Kidney (tissue), 14 donors: ENCODE results near the gene ZBTB43. TPM values are rescaled to one million over a fixed set of nuclear protein-coding genes. Genes with fewer than 3 reads are reported as not detected.
"Not testable (repeated sequence)": the region's sequence is repeated elsewhere in the genome, so short reads cannot be mapped to it uniquely, and the experiment has no call there.

Experiments used
- DNase-seq, 5 donors: peaks; one replicate each; pipeline ENCODE4 v3.0.0-alpha.2; 2013 to 2020
- FAIRE-seq: peaks from 2 replicates; lab custom pipeline; 2012; peaks lifted over from hg19 to GRCh38; lab: Jason Lieb, UNC
- H3K27ac ChIP-seq, 2 donors: one replicate each; pipeline ENCODE4 v1.7.0; 2013; ENCODE audit warnings: low read depth in 2 of 2, low read length in 2 of 2, inconsistent platforms in 1 of 2
- H3K27me3 ChIP-seq: one replicate; pipeline ENCODE4 v1.7.1; 2013; ENCODE audit warnings: low read length, inconsistent platforms; ENCODE audit not compliant: control insufficient read depth, insufficient read depth
- H3K36me3 ChIP-seq, 3 donors: one replicate each; pipeline versions ENCODE4 v1.7.0 to v1.7.1; 2013; ENCODE audit warnings: low read length in 3 of 3, control low read depth in 1 of 3, inconsistent platforms in 1 of 3; ENCODE audit not compliant: insufficient read depth in 3 of 3, control insufficient read depth in 2 of 3
- H3K4me1 ChIP-seq, 3 donors: one replicate each; pipeline versions ENCODE4 v1.7.0 to v1.7.1; 2013; ENCODE audit warnings: low read length in 3 of 3, inconsistent platforms in 1 of 3, low read depth in 1 of 3; ENCODE audit not compliant: control insufficient read depth in 2 of 3, insufficient read depth in 2 of 3
- H3K4me3 ChIP-seq, 3 donors: one replicate each; pipeline versions ENCODE4 v1.7.0 to v1.8.1; 2013; ENCODE audit warnings: low read length in 3 of 3, control low read depth in 1 of 3, inconsistent platforms in 1 of 3
- H3K9ac ChIP-seq, 3 donors: one replicate each; pipeline versions ENCODE4 v1.7.0 to v1.7.1; 2013; ENCODE audit warnings: low read length in 3 of 3, control low read depth in 1 of 3, inconsistent platforms in 1 of 3
- H3K9me3 ChIP-seq, 3 donors: one replicate each; pipeline versions ENCODE4 v1.7.0 to v1.7.1; 2013; ENCODE audit warnings: low read length in 3 of 3, control low read depth in 1 of 3, inconsistent platforms in 1 of 3; ENCODE audit not compliant: control insufficient read depth in 2 of 3, insufficient read depth in 1 of 3
- intact Hi-C: fragments of 100-400 bp; cut with DNase I; formaldehyde crosslinking; loops from one replicate; pipeline ENCODE4 v1.11.1; 2022
- polyA plus RNA-seq: library from polyadenylated mRNA; stranded (reverse); fragments of 350-450 nt; fragmentation: Illumina TruSeq; extraction: RNeasy Lipid Tissue Mini Kit (QIAGEN cat#74804); gene quantifications from one replicate; pipeline ENCODE4 v1.2.3, GENCODE V29; 2014; ENCODE audit warnings: low read depth, low replicate concordance; ENCODE audit not compliant: insufficient read depth
- total RNA-seq: library from RNA; stranded (reverse); fragmentation: NEBNext Ultra II Directional; extraction: Animal tissue kit (Norgen Biotek cat#: 25700); gene quantifications from one replicate; pipeline ENCODE4 v1.2.1, GENCODE V29; 2021
- TF ChIP-seq, protein P1 (sequence below): IDR thresholded peaks from 3 replicates; pipeline ENCODE4 v1.5.1; 2012; ENCODE audit warnings: mild to moderate bottlenecking, moderate library complexity, borderline replicate concordance; ENCODE audit not compliant: insufficient read depth; ENCODE audit errors: extremely low read depth
- donor health status: control.
- donor health status: control.
- donor health status: control.
- donor health status: control.
- donor health status: control.
- donor health status: DM: yes; HTN: yes; CAD: no.
- donor health status: Normal renal cell carcinoma (clear cell type).

ZBTB43 gene
- total and polyA plus RNA-seq, 2 donors from 2014 or later: 6.6 to 18.8 TPM

DNA sequence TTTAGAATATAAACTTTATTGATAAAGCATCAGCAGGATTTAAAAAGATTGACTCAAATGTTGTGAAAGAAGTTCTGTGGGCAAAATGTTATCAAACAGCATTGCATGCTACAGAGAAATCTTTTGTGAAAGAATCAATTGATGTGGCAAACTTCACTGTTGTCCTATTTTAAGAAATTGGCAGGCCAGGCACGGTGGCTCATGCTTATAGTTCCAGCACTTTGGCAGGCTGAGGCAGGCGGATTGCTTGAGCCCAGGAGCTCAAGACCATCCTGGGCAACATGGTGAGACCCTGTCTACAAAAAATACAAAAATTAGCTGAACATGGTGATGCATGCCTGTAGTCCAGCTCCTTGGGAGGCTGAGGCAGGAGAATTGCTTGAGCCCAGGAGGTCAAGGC lies 17.4 kb downstream of the ZBTB43 start:
- intact Hi-C loops: no loop called here
- no peaks in the 10 kb centered on the region for H3K27me3 ChIP-seq
- H3K4me3 ChIP-seq: no peak overlapping the region
- FAIRE-seq (no peak), DNase-seq (no peak)
- TF ChIP-seq, protein P1, sequence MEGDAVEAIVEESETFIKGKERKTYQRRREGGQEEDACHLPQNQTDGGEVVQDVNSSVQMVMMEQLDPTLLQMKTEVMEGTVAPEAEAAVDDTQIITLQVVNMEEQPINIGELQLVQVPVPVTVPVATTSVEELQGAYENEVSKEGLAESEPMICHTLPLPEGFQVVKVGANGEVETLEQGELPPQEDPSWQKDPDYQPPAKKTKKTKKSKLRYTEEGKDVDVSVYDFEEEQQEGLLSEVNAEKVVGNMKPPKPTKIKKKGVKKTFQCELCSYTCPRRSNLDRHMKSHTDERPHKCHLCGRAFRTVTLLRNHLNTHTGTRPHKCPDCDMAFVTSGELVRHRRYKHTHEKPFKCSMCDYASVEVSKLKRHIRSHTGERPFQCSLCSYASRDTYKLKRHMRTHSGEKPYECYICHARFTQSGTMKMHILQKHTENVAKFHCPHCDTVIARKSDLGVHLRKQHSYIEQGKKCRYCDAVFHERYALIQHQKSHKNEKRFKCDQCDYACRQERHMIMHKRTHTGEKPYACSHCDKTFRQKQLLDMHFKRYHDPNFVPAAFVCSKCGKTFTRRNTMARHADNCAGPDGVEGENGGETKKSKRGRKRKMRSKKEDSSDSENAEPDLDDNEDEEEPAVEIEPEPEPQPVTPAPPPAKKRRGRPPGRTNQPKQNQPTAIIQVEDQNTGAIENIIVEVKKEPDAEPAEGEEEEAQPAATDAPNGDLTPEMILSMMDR: no peak
- peaks cover 0 to 10% (median 8%) of the 10 kb centered on the region in 3 donors for H3K36me3 ChIP-seq
- no peaks in the 10 kb centered on the region for H3K4me1 ChIP-seq
- H3K27ac ChIP-seq: no peak overlapping the region
- H3K9ac ChIP-seq: no peak overlapping the region
- H3K9me3 ChIP-seq: peaks cover 4 to 15% (median 6%) of the 10 kb centered on the region in 3 donors

DNA sequence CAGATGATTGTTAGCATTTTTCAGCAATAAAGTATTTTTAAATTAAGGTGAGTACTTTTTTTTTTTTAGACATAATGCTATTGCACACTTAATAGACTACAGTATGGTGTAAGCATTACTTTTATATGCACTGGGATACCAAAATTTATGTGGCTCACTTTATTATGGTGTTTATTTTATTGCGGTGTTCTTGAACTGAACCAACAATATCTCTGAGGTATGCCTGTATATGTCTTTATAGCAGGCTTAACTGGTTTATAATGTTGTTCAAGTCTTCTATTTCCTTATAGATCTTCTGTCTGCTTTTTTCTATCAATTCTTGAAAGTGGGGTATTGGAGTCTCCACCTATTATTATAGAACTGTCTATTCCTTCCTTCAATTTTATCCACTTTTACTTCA lies 18.0 kb downstream of the ZBTB43 start:
- Histone ChIP-seq H3K27ac (no peak overlapping the region), H3K4me1 (no peaks in the 10 kb centered on the region), H3K4me3 (no peak overlapping the region), H3K36me3 (peaks cover 0 to 10% (median 8%) of the 10 kb centered on the region in 3 donors), H3K9me3 (peaks cover 4 to 15% (median 6%) of the 10 kb centered on the region in 3 donors), H3K9ac (no peak overlapping the region), H3K27me3 (no peaks in the 10 kb centered on the region)
- FAIRE-seq: no peak
- no peak for DNase-seq
- TF ChIP-seq, protein P1: no peak
- intact Hi-C loops: no loop called here

DNA sequence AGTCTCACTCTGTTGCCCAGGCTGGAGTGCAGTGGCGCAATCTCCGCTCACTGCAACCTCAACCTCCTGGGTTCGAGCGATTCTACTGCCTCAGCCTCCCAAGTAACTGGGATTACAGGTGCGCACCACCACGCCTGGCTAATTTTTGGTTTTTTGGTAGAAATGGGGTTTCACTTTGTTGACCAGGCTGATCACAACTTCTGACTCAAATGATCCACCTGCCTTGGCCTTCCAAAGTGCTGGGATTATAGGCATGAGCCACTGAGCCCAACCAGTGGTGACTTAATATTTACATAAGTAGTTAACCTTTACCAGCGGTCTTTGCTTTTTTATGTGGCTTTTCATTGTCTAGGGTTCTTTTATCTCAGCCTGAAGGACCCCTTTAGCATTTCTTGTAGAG lies 19.2 kb downstream of the ZBTB43 start:
- H3K27ac ChIP-seq, intact Hi-C loops, FAIRE-seq, H3K9ac ChIP-seq, H3K36me3 ChIP-seq, DNase-seq, H3K4me3 ChIP-seq, H3K27me3 ChIP-seq, H3K9me3 ChIP-seq, H3K4me1 ChIP-seq: not testable (repeated sequence)

DNA sequence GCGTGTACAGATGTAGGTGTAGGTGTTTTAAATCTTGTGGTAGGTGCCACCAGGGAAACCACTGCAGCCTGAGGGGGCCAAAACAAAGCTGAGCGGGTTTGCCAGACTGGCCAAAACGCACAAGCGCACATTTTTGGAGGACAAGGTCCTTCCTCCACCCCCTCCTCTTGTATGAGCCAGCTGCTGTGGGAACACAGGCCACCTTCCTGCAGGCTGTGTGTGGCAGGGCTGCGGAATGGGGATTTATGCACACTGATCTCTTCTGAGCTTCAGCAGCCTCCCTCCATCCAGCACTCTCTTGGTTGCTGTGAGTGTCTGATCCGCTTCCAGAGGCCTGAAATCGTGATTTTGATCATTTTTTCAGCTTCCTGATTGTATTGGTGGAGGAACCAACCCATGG lies 22.4 kb downstream of the ZBTB43 start:
- intact Hi-C loops: no loop called here
- H3K27ac ChIP-seq: no peak overlapping the region
- no peak for FAIRE-seq
- H3K27me3 ChIP-seq: no peaks in the 10 kb centered on the region
- H3K4me3 ChIP-seq: no peak overlapping the region
- peaks cover under 1 to 8% (median 2%) of the 10 kb centered on the region in 3 donors for H3K36me3 ChIP-seq
- no peaks in the 10 kb centered on the region for H3K9me3 ChIP-seq
- TF ChIP-seq, protein P1: no peak
- no peak for DNase-seq
- no peaks in the 10 kb centered on the region for H3K4me1 ChIP-seq
- no peak overlapping the region for H3K9ac ChIP-seq
